CD14-positive monocyte (primary cell): ENCODE results near the gene AGT. TPM values are rescaled to one million over a fixed set of nuclear protein-coding genes. Genes with fewer than 3 reads are reported as not detected.

ENCODE experiments used
- DNase-seq, 3 donors: peaks; one replicate each; pipeline ENCODE4 v3.0.0-alpha.2; 2011 to 2022
- H2AFZ ChIP-seq: 2 replicates; pipeline ENCODE4 v1.6.0; 2012; ENCODE audit warnings: mild to moderate bottlenecking, low read depth, low read length, inconsistent platforms; ENCODE audit not compliant: insufficient read depth, poor library complexity, severe bottlenecking
- H3K27ac ChIP-seq, 2 donors: 1 replicate in 1 of 2; 2 replicates in 1 of 2; pipeline ENCODE4 v1.5.1; 2012 to 2013; ENCODE audit warnings: low read length in 2 of 2, control low read depth in 1 of 2, inconsistent platforms in 1 of 2, low read depth in 1 of 2, mild to moderate bottlenecking in 1 of 2
- H3K27me3 ChIP-seq, 2 donors: one replicate each; pipeline versions ENCODE4 v1.6.0 to v1.6.1; 2011 to 2013; ENCODE audit warnings: low read length in 2 of 2; ENCODE audit not compliant: control insufficient read depth in 2 of 2, insufficient read depth in 2 of 2
- H3K36me3 ChIP-seq, 2 donors: replicated peaks in 1 of 2; 1 replicate in 1 of 2; 2 replicates in 1 of 2; pipeline versions ENCODE4 v1.5.1 to v1.6.1; 2012 to 2013; ENCODE audit warnings: low read length in 2 of 2, control low read depth in 1 of 2, inconsistent platforms in 1 of 2, mild to moderate bottlenecking in 1 of 2; ENCODE audit not compliant: insufficient read depth in 2 of 2, control insufficient read depth in 1 of 2
- H3K4me1 ChIP-seq, 2 donors: 1 replicate in 1 of 2; 2 replicates in 1 of 2; pipeline versions ENCODE4 v1.5.1 to v1.6.1; 2012 to 2013; ENCODE audit warnings: low read length in 2 of 2, control low read depth in 1 of 2, inconsistent platforms in 1 of 2, mild to moderate bottlenecking in 1 of 2, moderate library complexity in 1 of 2; ENCODE audit not compliant: insufficient read depth in 2 of 2, control insufficient read depth in 1 of 2
- H3K4me2 ChIP-seq: replicated peaks from 2 replicates; pipeline ENCODE3; 2012; ENCODE audit warnings: low read length, moderate library complexity, mild to moderate bottlenecking; ENCODE audit not compliant: poor library complexity, severe bottlenecking; ENCODE audit errors: extremely low read depth
- H3K4me3 ChIP-seq, 3 experiments: fragments of 200-600 bp in 1 of 3; sonication (generic) in 1 of 3; replicated peaks in 1 of 3; 1 replicate in 2 of 3; 2 replicates in 1 of 3; pipeline ENCODE4 v1.5.1; 2011 to 2013; ENCODE audit warnings: low read length in 3 of 3, mild to moderate bottlenecking in 3 of 3, control low read depth in 2 of 3, low read depth in 2 of 3, inconsistent platforms in 1 of 3, moderate library complexity in 1 of 3
- H3K79me2 ChIP-seq: 2 replicates; pipeline ENCODE4 v1.6.0; 2012; ENCODE audit warnings: mild to moderate bottlenecking, control low read depth, inconsistent platforms, low read length, moderate library complexity; ENCODE audit not compliant: insufficient read depth
- H3K9ac ChIP-seq: 2 replicates; pipeline ENCODE4 v1.6.0; 2017; ENCODE audit warnings: low read length, mild to moderate bottlenecking; ENCODE audit not compliant: insufficient read depth, poor library complexity, severe bottlenecking
- H3K9me3 ChIP-seq, 2 donors: replicated peaks in 1 of 2; 1 replicate in 1 of 2; 2 replicates in 1 of 2; pipeline versions ENCODE4 v1.5.1 to v1.6.1; 2012 to 2013; ENCODE audit warnings: low read length in 2 of 2, control low read depth in 1 of 2; ENCODE audit not compliant: control insufficient read depth in 1 of 2, insufficient read depth in 1 of 2
- H4K20me1 ChIP-seq: 2 replicates; pipeline ENCODE4 v1.6.0; 2012; ENCODE audit warnings: mild to moderate bottlenecking, low read length, control low read depth, moderate library complexity; ENCODE audit not compliant: insufficient read depth
- H3K27ac Mint-ChIP-seq, 7 donors: one replicate each; pipeline ENCODE4 v1.8.0; 2020; ENCODE audit warnings: mild to moderate bottlenecking in 7 of 7, mixed read lengths in 7 of 7, moderate library complexity in 6 of 7, inconsistent platforms in 2 of 7
- H3K27me3 Mint-ChIP-seq, 3 donors: one replicate each; pipeline ENCODE4 v1.8.0; 2021 to 2022; ENCODE audit warnings: low read depth in 3 of 3, mild to moderate bottlenecking in 3 of 3, mixed read lengths in 3 of 3, moderate library complexity in 3 of 3, inconsistent platforms in 1 of 3
- H3K36me3 Mint-ChIP-seq, 2 donors: one replicate each; pipeline ENCODE4 v1.8.0; 2020; ENCODE audit warnings: mixed read lengths in 2 of 2, inconsistent platforms in 1 of 2, mild to moderate bottlenecking in 1 of 2
- H3K4me1 Mint-ChIP-seq: one replicate; pipeline ENCODE4 v1.8.0; 2020; ENCODE audit warnings: mild to moderate bottlenecking, mixed read lengths
- H3K4me3 Mint-ChIP-seq, 2 donors: one replicate each; pipeline ENCODE4 v1.8.0; 2020; ENCODE audit warnings: mild to moderate bottlenecking in 2 of 2, mixed read lengths in 2 of 2, moderate library complexity in 1 of 2
- H3K9me3 Mint-ChIP-seq, 7 donors: one replicate each; pipeline ENCODE4 v1.8.0; 2020 to 2022; ENCODE audit warnings: mixed read lengths in 7 of 7, mild to moderate bottlenecking in 6 of 7, moderate library complexity in 6 of 7, inconsistent platforms in 2 of 7
- CTCF ChIP-seq: fragments of 200-600 bp; IDR thresholded peaks from one replicate; pipeline ENCODE4 v1.8.0; 2022; ENCODE audit warnings: antibody characterized with exemption, mild to moderate bottlenecking
- WGBS: methylation state at CpG from one replicate; pipeline ENCODE4 v1.1.5; 2013; ENCODE audit warnings: missing lambda C conversion rate; ENCODE audit not compliant: insufficient coverage; 5-methylcytosine and 5-hydroxymethylcytosine counted together
- intact Hi-C, 2 donors: fragments of 100-400 bp; cut with micrococcal nuclease; formaldehyde crosslinking; loops; one replicate each; pipeline versions ENCODE4 v1.15.0 to v1.15.1; 2023
- polyA plus RNA-seq, 3 donors: library from polyadenylated mRNA; depleted of rRNA in 1 of 3; unstranded in 2 of 3; stranded (reverse) in 1 of 3; fragments of 300-500 nt in 2 of 3; fragments of >200 nt in 1 of 3; fragmentation: Illumina TruSeq in 2 of 3; gene quantifications; 1 replicate in 2 of 3; 2 replicates in 1 of 3; pipeline ENCODE4 v1.2.3, GENCODE V29; 2012 to 2021

AGT gene
- polyA plus RNA-seq, 3 donors: 0.04 TPM; not detected in 2

- DNase-seq: no peak
- H3K9me3 ChIP-seq: peaks cover 0 to 4% of the 10 kb centered on the region in 2 donors
- no peak overlapping the region for H3K4me3 ChIP-seq
- peaks cover 6 to 9% (median 7%) of the 10 kb centered on the region in 3 donors for H3K27me3 Mint-ChIP-seq
- TF ChIP-seq CTCF: no peak
- intact Hi-C loops: no loop called here
- peaks cover 6% of the 10 kb centered on the region for H3K4me1 Mint-ChIP-seq
- H3K36me3 Mint-ChIP-seq: no peaks in the 10 kb centered on the region
- no peak overlapping the region for H3K4me2 ChIP-seq
- 67% methylated on average over 1 of the region's 3 CpGs for WGBS
- no peak overlapping the region for H2AFZ ChIP-seq
- H3K4me1 ChIP-seq: no peaks in the 10 kb centered on the region
- no peaks in the 10 kb centered on the region for H4K20me1 ChIP-seq
- no peaks in the 10 kb centered on the region for H3K27me3 ChIP-seq
- no peak overlapping the region for H3K27ac Mint-ChIP-seq
- no peak overlapping the region for H3K27ac ChIP-seq
- H3K9me3 Mint-ChIP-seq: peaks cover 2 to 9% (median 7%) of the 10 kb centered on the region in 7 donors
- no peak overlapping the region for H3K4me3 Mint-ChIP-seq
- no peaks in the 10 kb centered on the region for H3K79me2 ChIP-seq
- H3K9ac ChIP-seq: no peak overlapping the region
- H3K36me3 ChIP-seq: no peaks in the 10 kb centered on the region
Measured at GRCh38 chr1:230715510-230715909, 1.6 kb upstream of the AGT start.

- no peak overlapping the region for H3K4me2 ChIP-seq
- Mint-ChIP-seq H3K9me3 (peaks cover 2 to 6% (median 4%) of the 10 kb centered on the region in 7 donors), H3K36me3 (no peaks in the 10 kb centered on the region), H3K4me1 (peaks cover 8% of the 10 kb centered on the region), H3K27me3 (peaks cover 4 to 9% (median 7%) of the 10 kb centered on the region in 3 donors), H3K4me3 (peak overlapping the region in 1 of 2 donors; percentile 7), H3K27ac (no peak overlapping the region)
- no peak overlapping the region for H3K9ac ChIP-seq
- peaks cover 0 to 4% of the 10 kb centered on the region in 2 donors for H3K9me3 ChIP-seq
- H3K27me3 ChIP-seq: no peaks in the 10 kb centered on the region
- no peaks in the 10 kb centered on the region for H4K20me1 ChIP-seq
- peak overlapping the region; percentile 2 for H2AFZ ChIP-seq
- H3K4me1 ChIP-seq: no peaks in the 10 kb centered on the region
- no peaks in the 10 kb centered on the region for H3K79me2 ChIP-seq
- no peaks in the 10 kb centered on the region for H3K36me3 ChIP-seq
- no peak for DNase-seq
- H3K27ac ChIP-seq: no peak overlapping the region
- 93% methylated on average over 6 of the region's 8 CpGs for WGBS
- no peak for TF ChIP-seq CTCF
- H3K4me3 ChIP-seq: no peak overlapping the region
- intact Hi-C loops: no loop called here
Measured at GRCh38 chr1:230713547-230713914, 391 bp downstream of the AGT start.
